ENCODE results near the gene TAB2. TPM values are rescaled to one million over a fixed set of nuclear protein-coding genes. Genes with fewer than 3 reads are reported as not detected.
A peak's percentile ranks its signal among the peaks of the same experiment; 100 is the strongest.

The TAB2 gene
- total RNA-seq, 1 experiment from 2014 or later, result 56.7 TPM

DNA sequence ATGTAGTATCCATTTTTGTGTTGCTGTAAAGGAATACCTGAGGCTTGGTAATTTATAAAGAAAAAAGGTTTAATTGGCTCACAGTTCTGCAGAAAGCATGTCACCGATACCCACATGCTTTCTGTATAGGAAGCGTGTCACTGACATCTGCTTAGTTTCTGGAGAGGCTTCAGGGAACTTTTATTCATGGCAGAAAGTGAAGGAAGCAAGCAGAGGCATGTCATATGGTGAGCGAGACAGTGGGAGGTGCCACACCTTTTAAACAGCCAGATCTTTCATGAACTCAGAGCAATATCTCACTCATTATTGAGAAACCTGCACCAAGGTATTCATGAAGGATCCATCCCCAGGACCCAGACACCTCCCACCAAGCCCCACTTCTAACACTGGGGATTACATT is 86.0 kb downstream of the TAB2 start (continued):
- TF ChIP-seq, protein P1, sequence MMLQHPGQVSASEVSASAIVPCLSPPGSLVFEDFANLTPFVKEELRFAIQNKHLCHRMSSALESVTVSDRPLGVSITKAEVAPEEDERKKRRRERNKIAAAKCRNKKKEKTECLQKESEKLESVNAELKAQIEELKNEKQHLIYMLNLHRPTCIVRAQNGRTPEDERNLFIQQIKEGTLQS (IDR thresholded peaks at IDR 0.05), result no peak
- TF ChIP-seq EGR1 (IDR thresholded peaks at IDR 0.05; ENCODE audit: low read depth), result no peak
- no peak for TF ChIP-seq ZFX (IDR thresholded peaks at IDR 0.05)
- no peak for TF ChIP-seq RAD21 (IDR thresholded peaks at IDR 0.05; ENCODE audit: low read depth)
- TF ChIP-seq SIN3A (IDR thresholded peaks at IDR 0.05; ENCODE audit: low read depth), result no peak
- TF ChIP-seq SRF (IDR thresholded peaks at IDR 0.05; ENCODE audit: low read depth), result no peak

DNA sequence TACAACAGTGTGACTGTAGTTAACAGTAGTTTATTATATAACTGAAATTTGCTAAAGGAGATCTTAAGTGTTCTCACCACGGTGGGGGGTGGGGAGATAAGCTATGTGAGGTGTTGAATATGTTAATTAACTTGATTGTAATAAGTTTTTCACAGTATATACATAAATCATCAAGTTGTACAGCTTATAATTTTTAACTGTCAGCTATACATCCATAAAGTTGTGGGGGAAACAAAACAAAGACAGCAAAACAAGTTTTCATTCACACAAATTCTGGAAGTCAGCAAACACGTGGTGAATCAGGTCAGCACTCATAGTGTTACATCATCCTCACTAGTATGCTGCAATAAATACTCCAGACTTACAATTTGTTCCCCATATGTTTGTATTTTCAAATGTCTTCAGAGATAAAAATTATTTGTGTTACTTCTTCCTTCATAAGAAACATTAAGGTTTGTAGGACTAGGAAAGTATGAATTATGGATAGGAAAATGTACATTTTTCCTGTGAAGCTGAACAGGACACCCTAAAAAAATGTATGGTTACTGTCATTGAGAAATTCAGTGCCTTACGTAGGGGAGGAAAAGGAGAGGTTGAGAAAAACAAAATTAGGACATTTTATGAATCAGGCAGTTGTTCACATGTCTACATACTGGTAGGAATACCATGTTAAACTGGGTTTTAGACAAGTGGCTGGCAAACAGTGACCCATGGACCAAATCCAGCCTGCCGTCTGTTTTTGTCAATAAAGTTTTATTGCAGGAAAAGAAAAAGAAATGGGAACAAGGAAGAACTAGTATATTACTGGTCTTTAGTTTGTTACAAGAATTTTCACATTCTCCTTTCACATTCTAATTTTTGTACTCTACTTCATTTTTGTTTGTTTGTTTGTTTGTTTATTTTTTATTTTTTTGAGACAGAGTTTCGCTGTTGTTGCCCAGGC is 88.6 kb downstream of the TAB2 start:
- ATAC-seq (no peak), DNase-seq (ENCODE audit: low read depth, low spot score) (no peak)
- Histone ChIP-seq H3K36me3 (ENCODE audit: control insufficient read depth in 1 of 2, insufficient read depth in 2 of 2, low read length in 2 of 2) (peaks cover 0 to 19% of the 10 kb centered on the region in 2 experiments; a peak in 2 of 4 replicates), H3K9ac (ENCODE audit: low read length) (no peak overlapping the region), H3K4me3 (replicated peaks in 1 of 2; ENCODE audit: low read depth in 1 of 2, low read length in 2 of 2) (no peak overlapping the region), H4K20me1 (ENCODE audit: insufficient read depth) (no peaks in the 10 kb centered on the region), H3K4me1 (ENCODE audit: control insufficient read depth in 1 of 2, insufficient read depth in 2 of 2, low read length in 2 of 2) (no peaks in the 10 kb centered on the region), H3K9me2 (ENCODE audit: insufficient read depth) (no peaks in the 10 kb centered on the region), H3K27ac (ENCODE audit: low read depth, low read length) (no peak overlapping the region), H3K9me3 (ENCODE audit: control insufficient read depth in 1 of 2, insufficient read depth in 1 of 2, low read depth in 1 of 2, low read length in 2 of 2) (no peaks in the 10 kb centered on the region), H3K27me3 (ENCODE audit: insufficient read depth, low read length) (no peaks in the 10 kb centered on the region), H3K4me2 (ENCODE audit: low read length) (no peak overlapping the region), H2AFZ (ENCODE audit: low read depth, low read length, poor library complexity, severe bottlenecking) (no peak overlapping the region), H3K79me2 (ENCODE audit: insufficient read depth, low read length) (no peaks in the 10 kb centered on the region)
- TF ChIP-seq SP1 (IDR thresholded peaks at IDR 0.05; ENCODE audit: low read depth), result no peak
- no peak for TF ChIP-seq RAD21 (IDR thresholded peaks at IDR 0.05; ENCODE audit: low read depth)
- no peak for TF ChIP-seq SRF (IDR thresholded peaks at IDR 0.05; ENCODE audit: low read depth)
- TF ChIP-seq POLR2A (IDR thresholded peaks at IDR 0.05; ENCODE audit: borderline replicate concordance, extremely low read depth, insufficient read depth, insufficient read length), result no peak
- no peak for TF ChIP-seq SIN3A (IDR thresholded peaks at IDR 0.05; ENCODE audit: low read depth)
- no peak for TF ChIP-seq ZNF274 (IDR thresholded peaks at IDR 0.05; ENCODE audit: low read depth, low read length)
- TF ChIP-seq CBX3 (IDR thresholded peaks at IDR 0.05; ENCODE audit: low read depth), result no peak
- TF ChIP-seq, protein P2, sequence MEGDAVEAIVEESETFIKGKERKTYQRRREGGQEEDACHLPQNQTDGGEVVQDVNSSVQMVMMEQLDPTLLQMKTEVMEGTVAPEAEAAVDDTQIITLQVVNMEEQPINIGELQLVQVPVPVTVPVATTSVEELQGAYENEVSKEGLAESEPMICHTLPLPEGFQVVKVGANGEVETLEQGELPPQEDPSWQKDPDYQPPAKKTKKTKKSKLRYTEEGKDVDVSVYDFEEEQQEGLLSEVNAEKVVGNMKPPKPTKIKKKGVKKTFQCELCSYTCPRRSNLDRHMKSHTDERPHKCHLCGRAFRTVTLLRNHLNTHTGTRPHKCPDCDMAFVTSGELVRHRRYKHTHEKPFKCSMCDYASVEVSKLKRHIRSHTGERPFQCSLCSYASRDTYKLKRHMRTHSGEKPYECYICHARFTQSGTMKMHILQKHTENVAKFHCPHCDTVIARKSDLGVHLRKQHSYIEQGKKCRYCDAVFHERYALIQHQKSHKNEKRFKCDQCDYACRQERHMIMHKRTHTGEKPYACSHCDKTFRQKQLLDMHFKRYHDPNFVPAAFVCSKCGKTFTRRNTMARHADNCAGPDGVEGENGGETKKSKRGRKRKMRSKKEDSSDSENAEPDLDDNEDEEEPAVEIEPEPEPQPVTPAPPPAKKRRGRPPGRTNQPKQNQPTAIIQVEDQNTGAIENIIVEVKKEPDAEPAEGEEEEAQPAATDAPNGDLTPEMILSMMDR (IDR thresholded peaks at IDR 0.05 in 2 of 3, conservative IDR thresholded peaks at IDR 0.05 in 1 of 3; ENCODE audit: borderline replicate concordance in 1 of 3, insufficient read depth in 1 of 3, low read depth in 2 of 3, low read length in 2 of 3), result no peak
- TF ChIP-seq, protein P3, sequence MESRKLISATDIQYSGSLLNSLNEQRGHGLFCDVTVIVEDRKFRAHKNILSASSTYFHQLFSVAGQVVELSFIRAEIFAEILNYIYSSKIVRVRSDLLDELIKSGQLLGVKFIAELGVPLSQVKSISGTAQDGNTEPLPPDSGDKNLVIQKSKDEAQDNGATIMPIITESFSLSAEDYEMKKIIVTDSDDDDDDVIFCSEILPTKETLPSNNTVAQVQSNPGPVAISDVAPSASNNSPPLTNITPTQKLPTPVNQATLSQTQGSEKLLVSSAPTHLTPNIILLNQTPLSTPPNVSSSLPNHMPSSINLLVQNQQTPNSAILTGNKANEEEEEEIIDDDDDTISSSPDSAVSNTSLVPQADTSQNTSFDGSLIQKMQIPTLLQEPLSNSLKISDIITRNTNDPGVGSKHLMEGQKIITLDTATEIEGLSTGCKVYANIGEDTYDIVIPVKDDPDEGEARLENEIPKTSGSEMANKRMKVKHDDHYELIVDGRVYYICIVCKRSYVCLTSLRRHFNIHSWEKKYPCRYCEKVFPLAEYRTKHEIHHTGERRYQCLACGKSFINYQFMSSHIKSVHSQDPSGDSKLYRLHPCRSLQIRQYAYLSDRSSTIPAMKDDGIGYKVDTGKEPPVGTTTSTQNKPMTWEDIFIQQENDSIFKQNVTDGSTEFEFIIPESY (IDR thresholded peaks at IDR 0.05; ENCODE audit: extremely low read depth, insufficient replicate concordance, low read length), result no peak
- TF ChIP-seq, protein P1 (IDR thresholded peaks at IDR 0.05), result peak; percentile 26; the same call in 1 of the 2 replicates
- TF ChIP-seq EZH2 (IDR thresholded peaks at IDR 0.05), result no peak
- TF ChIP-seq, protein P4, sequence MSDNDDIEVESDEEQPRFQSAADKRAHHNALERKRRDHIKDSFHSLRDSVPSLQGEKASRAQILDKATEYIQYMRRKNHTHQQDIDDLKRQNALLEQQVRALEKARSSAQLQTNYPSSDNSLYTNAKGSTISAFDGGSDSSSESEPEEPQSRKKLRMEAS (IDR thresholded peaks at IDR 0.05), result no peak
- peak; percentile 55 for TF ChIP-seq CEBPB (IDR thresholded peaks at IDR 0.05; ENCODE audit: low read depth)
- intact Hi-C loops (cut with micrococcal nuclease), result no loop called here
- BruUV-seq (replicated peaks), result no TSS peak
- ChIA-PET POLR2A (no interaction called here), CTCF (no interaction called here), RAD21 (ENCODE audit: low non-redundant PET in 1 of 2, low total read pairs in 2 of 2, uncharacterized antibody in 2 of 2, unreplicated experiment in 2 of 2) (no interaction called here)

Measured in HCT116 (cell line).